Brain microvascular endothelial cell (primary cell): ENCODE data around the gene CTCFL.

Source experiments
- DNase-seq: peaks from one replicate; pipeline ENCODE4 v3.0.0-alpha.2; 2020
- H3K27ac ChIP-seq: fragments of 250-450 bp; sonication (Bioruptor Pico); 2 replicates; pipeline ENCODE4 v1.5.1; 2020; ENCODE audit warnings: mild to moderate bottlenecking, moderate library complexity
- H3K27me3 ChIP-seq: fragments of 250-450 bp; sonication (Bioruptor Pico); replicated peaks from 2 replicates; pipeline ENCODE4 v1.5.1; 2020; ENCODE audit warnings: mild to moderate bottlenecking
- H3K36me3 ChIP-seq: fragments of 250-450 bp; sonication (Bioruptor Pico); replicated peaks from 2 replicates; pipeline ENCODE4 v1.5.1; 2020; ENCODE audit warnings: mild to moderate bottlenecking
- H3K4me3 ChIP-seq: 2 replicates; pipeline ENCODE4 v1.5.1; 2011; ENCODE audit warnings: low read depth, mild to moderate bottlenecking, control low read depth, low read length, moderate library complexity
- CTCF ChIP-seq: IDR thresholded peaks from 2 replicates; pipeline ENCODE4 v1.5.1; 2011; ENCODE audit warnings: low read depth, mild to moderate bottlenecking, moderate library complexity, low read length, control low read depth, inconsistent platforms; ENCODE audit errors: missing control alignments
- in situ Hi-C: cut with HindIII; loops from 2 replicates; pipeline ENCODE4 v1.10.0; 2017; ENCODE audit warnings: low sequenced_read_pairs, low pct_ligation_motif_present

The CTCFL gene

DNA sequence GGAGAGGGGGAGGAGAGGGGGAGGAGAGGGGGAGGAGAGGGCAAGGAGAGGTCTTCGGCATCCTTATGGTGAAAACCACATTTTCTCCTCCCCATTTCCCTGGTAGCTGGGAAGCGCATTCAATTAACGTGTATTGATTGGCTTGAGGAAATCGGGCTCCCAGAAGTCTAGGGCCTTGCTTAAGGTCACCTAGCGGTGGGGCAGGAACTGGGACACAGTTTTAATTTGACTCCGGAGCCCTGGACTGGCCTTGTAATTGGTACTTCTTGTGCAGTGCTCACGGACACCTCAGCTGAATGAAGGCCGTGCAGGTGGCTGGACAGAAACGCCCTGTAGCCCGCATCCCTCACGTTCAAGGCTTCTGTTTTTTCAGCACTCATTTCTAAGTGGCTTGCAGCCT is 42.8 kb downstream of the CTCFL start:
- in situ Hi-C loops, result no loop called here
- Histone ChIP-seq H3K27ac (no peak overlapping the region), H3K27me3 (no peaks in the 10 kb centered on the region), H3K36me3 (no peaks in the 10 kb centered on the region), H3K4me3 (no peak overlapping the region)
- no peak for DNase-seq
- TF ChIP-seq CTCF, result no peak

DNA sequence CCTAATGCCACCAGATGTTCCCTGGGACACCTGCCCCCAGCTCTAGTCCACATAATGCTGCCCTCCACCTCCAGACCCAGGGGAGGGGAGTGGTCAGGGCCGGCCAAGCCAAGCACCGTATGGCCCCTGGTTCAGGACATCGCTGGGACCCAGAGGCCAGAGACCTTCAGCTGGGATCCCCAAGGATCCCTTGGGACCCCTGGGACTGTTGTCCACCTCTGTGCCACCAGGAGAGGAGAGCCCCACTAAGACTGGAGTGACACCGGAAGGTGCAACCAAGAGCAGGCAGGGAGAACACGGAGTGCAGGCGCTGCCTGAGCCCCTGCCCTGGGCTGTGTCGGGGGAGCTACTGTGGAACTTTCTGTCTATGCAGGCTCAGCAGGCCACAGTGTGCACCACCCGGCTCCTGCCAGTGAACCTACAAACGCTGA is 43.6 kb downstream of the CTCFL start:
- DNase-seq, result no peak
- in situ Hi-C loops, result no loop called here
- no peak for TF ChIP-seq CTCF
- Histone ChIP-seq H3K27ac (no peak overlapping the region), H3K4me3 (no peak overlapping the region), H3K27me3 (no peaks in the 10 kb centered on the region), H3K36me3 (no peaks in the 10 kb centered on the region)

GRCh38 chr20:57480444-57481160 is 44.3 kb downstream of the CTCFL start:
- Histone ChIP-seq H3K27ac (no peak overlapping the region), H3K36me3 (no peaks in the 10 kb centered on the region), H3K4me3 (no peak overlapping the region), H3K27me3 (no peaks in the 10 kb centered on the region)
- TF ChIP-seq CTCF, result no peak
- in situ Hi-C loops, result no loop called here
- DNase-seq, result no peak

DNA sequence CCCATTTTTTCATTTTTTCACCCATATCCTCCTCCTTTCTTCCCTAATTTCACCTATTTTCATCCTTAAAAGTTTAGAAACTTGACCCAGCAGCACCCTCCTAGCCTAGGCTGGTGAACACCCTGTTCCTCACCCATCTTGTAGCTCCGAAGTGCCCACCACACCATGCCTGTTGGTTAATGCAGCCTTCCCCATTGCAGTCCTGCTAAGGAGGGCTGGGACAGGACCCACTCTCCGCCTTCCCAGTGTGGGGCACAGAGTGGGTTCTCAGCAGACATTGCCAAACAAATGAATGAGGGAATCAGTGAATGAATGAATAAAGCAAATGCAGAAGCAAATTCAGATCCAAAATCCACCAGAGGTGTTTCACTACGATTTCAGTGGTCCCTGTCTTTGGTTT is 45.7 kb downstream of the CTCFL start:
- H3K36me3 ChIP-seq, result no peaks in the 10 kb centered on the region
- no peak for DNase-seq
- H3K27me3 ChIP-seq, result no peaks in the 10 kb centered on the region
- in situ Hi-C loops, result no loop called here
- TF ChIP-seq CTCF, result no peak
- no peak overlapping the region for H3K27ac ChIP-seq
- H3K4me3 ChIP-seq, result no peak overlapping the region

DNA sequence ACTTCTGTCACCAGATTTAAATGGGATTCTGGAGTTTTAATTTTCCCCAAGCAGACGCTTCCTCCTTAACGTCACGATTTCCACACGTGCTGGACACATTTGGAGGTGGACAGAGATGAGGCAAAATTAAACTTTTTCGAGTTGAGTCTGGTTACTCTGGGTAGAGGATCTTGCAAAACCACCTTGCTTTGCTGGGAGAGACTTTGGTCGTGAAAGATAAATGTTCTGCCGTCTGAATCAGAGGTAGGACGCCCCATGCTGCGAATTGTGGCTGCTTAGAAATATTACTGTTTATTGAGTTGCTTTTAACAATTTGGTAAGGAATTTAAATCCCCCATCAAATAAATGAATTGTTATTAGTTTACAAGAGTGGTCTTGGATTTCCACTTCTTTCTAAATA is 46.8 kb downstream of the CTCFL start:
- Histone ChIP-seq H3K4me3 (no peak overlapping the region), H3K27ac (no peak overlapping the region), H3K36me3 (no peaks in the 10 kb centered on the region), H3K27me3 (no peaks in the 10 kb centered on the region)
- no peak for DNase-seq
- no peak for TF ChIP-seq CTCF
- in situ Hi-C loops, result no loop called here

- H3K4me3 ChIP-seq, result no peak overlapping the region
- no peak for DNase-seq
- H3K27me3 ChIP-seq, result no peaks in the 10 kb centered on the region
- no peak overlapping the region for H3K27ac ChIP-seq
- no peaks in the 10 kb centered on the region for H3K36me3 ChIP-seq
- TF ChIP-seq CTCF, result no peak
- in situ Hi-C loops, result no loop called here
These were observed 48.1 kb downstream of the CTCFL start for GRCh38 chr20:57476641-57477461.
